Measurements from ENCODE around the gene TMEM59.

GRCh38 chr1:53995683-53996082 lies 57.3 kb downstream of the TMEM59 start:
- TF ChIP-seq CTCF (IDR thresholded peaks at IDR 0.05) (no peak), POLR2AphosphoS5 (IDR thresholded peaks at IDR 0.05; ENCODE audit: low read depth, low read length) (no peak), REST (IDR thresholded peaks at IDR 0.05; ENCODE audit: insufficient read depth in 1 of 2, low read depth in 2 of 2, low read length in 1 of 2) (no peak), SIN3A (IDR thresholded peaks at IDR 0.05; ENCODE audit: borderline replicate concordance, insufficient read depth, low read depth, low read length) (no peak)

All from Panc1 (cell line).